Activated CD4-positive, alpha-beta T cell treated with anti-CD3 and anti-CD28 coated beads, Interleukin-2, amount 50 U/mL, for 1 hour (primary cell): Measurements from ENCODE around the gene SLC8A3.
"Not testable (repeated sequence)": the region's sequence is repeated elsewhere in the genome, so short reads cannot be mapped to it uniquely, and the experiment has no call there.

Source experiments
- DNase-seq: peaks from one replicate; pipeline ENCODE4 v3.0.0-alpha.2; 2020

SLC8A3 gene

GRCh38 chr14:70188659-70189455, at the start of gene SLC8A3:
TSS of gene SLC8A3 (minus strand) at chr14:70188951. CDS start at chr14:70168422, 20,529 bp downstream.
- DNase-seq, result no peak

GRCh38 chr14:70237710-70238109, 49.0 kb upstream of the SLC8A3 start:
- DNase-seq, result no peak

GRCh38 chr14:70234066-70234950, 45.6 kb upstream of the SLC8A3 start:
- no peak for DNase-seq

GRCh38 chr14:70231756-70232544, 43.2 kb upstream of the SLC8A3 start:
- not testable (repeated sequence) for DNase-seq

- DNase-seq, result not testable (repeated sequence)
These were observed 41.3 kb upstream of the SLC8A3 start for GRCh38 chr14:70229877-70230640.

- no peak for DNase-seq
These were observed 25.1 kb upstream of the SLC8A3 start for GRCh38 chr14:70213721-70214282.

GRCh38 chr14:70212752-70213151, 24.0 kb upstream of the SLC8A3 start:
- no peak for DNase-seq

- DNase-seq, result no peak
These were observed 19.6 kb upstream of the SLC8A3 start for GRCh38 chr14:70208380-70208779.

GRCh38 chr14:70203686-70204085, 14.9 kb upstream of the SLC8A3 start:
- no peak for DNase-seq

GRCh38 chr14:70201994-70202393, 13.2 kb upstream of the SLC8A3 start:
- no peak for DNase-seq

GRCh38 chr14:70193396-70193795, 4.6 kb upstream of the SLC8A3 start:
- no peak for DNase-seq

- no peak for DNase-seq
These were observed 4.2 kb upstream of the SLC8A3 start for GRCh38 chr14:70192915-70193314.

- no peak for DNase-seq
These were observed 1.4 kb upstream of the SLC8A3 start for GRCh38 chr14:70190156-70190555.

- DNase-seq, result no peak
These were observed 816 bp upstream of the SLC8A3 start for GRCh38 chr14:70189456-70190077.

- DNase-seq, result no peak
These were observed 461 bp downstream of the SLC8A3 start for GRCh38 chr14:70188322-70188658.

GRCh38 chr14:70186900-70187451, 1.8 kb downstream of the SLC8A3 start:
- DNase-seq, result no peak

GRCh38 chr14:70183991-70184390, 4.8 kb downstream of the SLC8A3 start:
- no peak for DNase-seq

GRCh38 chr14:70181276-70181675, 7.5 kb downstream of the SLC8A3 start:
- DNase-seq, result no peak

- no peak for DNase-seq
These were observed 8.0 kb downstream of the SLC8A3 start for GRCh38 chr14:70180718-70181117.

GRCh38 chr14:70177081-70177800, 11.5 kb downstream of the SLC8A3 start:
- no peak for DNase-seq

GRCh38 chr14:70173569-70173968, 15.2 kb downstream of the SLC8A3 start:
- no peak for DNase-seq
